ENCODE measurements around the gene MINDY2.

MINDY2 gene

GRCh38 chr15:58770857-58771620 lies at the start of gene MINDY2:
Gene MINDY2 (plus strand): TSS chr15:58771302. CDS start chr15:58771396, 94 bp downstream.
- DNase-seq, result peak; percentile 90 to 94

GRCh38 chr15:58724466-58724865 lies 46.6 kb upstream of the MINDY2 start:
- no peak for DNase-seq

GRCh38 chr15:58726867-58727266 lies 44.2 kb upstream of the MINDY2 start:
- DNase-seq, result no peak

- no peak for DNase-seq
Observed at GRCh38 chr15:58731756-58732535, 39.2 kb upstream of the MINDY2 start.

GRCh38 chr15:58732625-58733363 lies 38.3 kb upstream of the MINDY2 start:
- no peak for DNase-seq

GRCh38 chr15:58734859-58735258 lies 36.2 kb upstream of the MINDY2 start:
- DNase-seq, result no peak

GRCh38 chr15:58736018-58736643 lies 35.0 kb upstream of the MINDY2 start:
- DNase-seq, result no peak

GRCh38 chr15:58737298-58737697 lies 33.8 kb upstream of the MINDY2 start:
- no peak for DNase-seq

- no peak for DNase-seq
Observed at GRCh38 chr15:58738046-58738707, 32.9 kb upstream of the MINDY2 start.

GRCh38 chr15:58740436-58740835 lies 30.7 kb upstream of the MINDY2 start:
- DNase-seq, result no peak

- no peak for DNase-seq
Observed at GRCh38 chr15:58741032-58741431, 30.1 kb upstream of the MINDY2 start.

- DNase-seq, result no peak
Observed at GRCh38 chr15:58742022-58742813, 28.9 kb upstream of the MINDY2 start.

GRCh38 chr15:58742819-58743502 lies 28.1 kb upstream of the MINDY2 start:
- no peak for DNase-seq

- no peak for DNase-seq
Observed at GRCh38 chr15:58746174-58746573, 24.9 kb upstream of the MINDY2 start.

- no peak for DNase-seq
Observed at GRCh38 chr15:58748040-58748851, 22.9 kb upstream of the MINDY2 start.

- peak in 1 of 2 experiments; percentile 12 for DNase-seq
Observed at GRCh38 chr15:58748852-58749531, 22.1 kb upstream of the MINDY2 start.

GRCh38 chr15:58749532-58750337 lies 21.4 kb upstream of the MINDY2 start, which contains the start of gene ADAM10:
Gene ADAM10 (minus strand): TSS chr15:58749707. CDS start chr15:58749534, 173 bp downstream.
- peak; percentile 92 to 95 for DNase-seq

- DNase-seq, result no peak
Observed at GRCh38 chr15:58752716-58753115, 18.4 kb upstream of the MINDY2 start.
